NCI-H82 (cell line): ENCODE data around the gene ETV4.

Experiments
- DNase-seq: peaks from one replicate; lab custom pipeline; 2025; lab: John Stamatoyannopoulos, UW

Gene ETV4

DNA sequence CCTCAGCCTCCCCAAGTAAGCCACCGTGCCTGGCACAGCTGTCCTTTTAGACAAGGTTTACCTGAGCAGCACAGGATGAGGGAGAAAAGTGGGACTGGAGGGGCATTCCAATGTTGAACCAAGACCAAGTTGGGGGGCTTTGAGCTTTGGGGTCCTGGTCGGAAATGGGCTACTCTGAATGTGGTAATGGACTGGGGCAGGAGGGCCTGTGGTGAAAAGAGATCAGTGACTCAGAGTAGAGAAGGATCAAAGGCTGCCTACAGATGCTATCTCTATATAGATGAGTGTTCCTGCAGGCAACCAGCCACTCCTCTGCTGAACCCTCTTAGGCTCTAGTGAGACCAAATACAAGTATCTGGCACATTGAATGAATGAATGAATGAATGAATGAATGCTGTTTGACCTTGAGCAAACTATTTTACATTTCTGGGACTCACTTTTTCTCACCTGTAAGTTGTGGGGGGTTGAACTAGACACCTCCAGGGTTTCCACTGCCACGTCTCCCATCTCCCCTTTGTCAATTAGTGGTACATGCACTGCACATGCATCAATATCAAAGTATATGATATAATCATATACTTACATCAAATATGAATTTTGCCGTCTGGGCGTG, 26.3 kb upstream of the ETV4 start:
- no peak for DNase-seq

DNA sequence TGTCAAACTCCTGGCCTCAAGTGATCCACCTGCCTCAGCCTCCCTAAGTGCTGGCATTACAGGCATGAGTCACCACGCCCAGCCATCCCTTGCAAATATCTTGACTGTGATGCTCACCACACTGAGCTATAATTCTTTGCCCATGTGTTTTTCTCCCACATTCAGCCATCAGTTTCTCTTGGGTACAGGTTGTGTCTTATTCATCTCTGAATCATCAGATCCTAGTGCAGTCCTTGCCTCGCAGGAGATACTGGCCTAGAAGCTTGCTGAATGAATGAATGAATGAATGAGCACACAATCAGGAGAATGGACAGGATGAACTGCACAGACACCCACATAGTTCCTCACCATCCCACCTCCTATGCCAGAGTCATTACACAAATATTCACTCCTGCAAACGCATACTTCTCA, 24.4 kb upstream of the ETV4 start:
- no peak for DNase-seq

DNA sequence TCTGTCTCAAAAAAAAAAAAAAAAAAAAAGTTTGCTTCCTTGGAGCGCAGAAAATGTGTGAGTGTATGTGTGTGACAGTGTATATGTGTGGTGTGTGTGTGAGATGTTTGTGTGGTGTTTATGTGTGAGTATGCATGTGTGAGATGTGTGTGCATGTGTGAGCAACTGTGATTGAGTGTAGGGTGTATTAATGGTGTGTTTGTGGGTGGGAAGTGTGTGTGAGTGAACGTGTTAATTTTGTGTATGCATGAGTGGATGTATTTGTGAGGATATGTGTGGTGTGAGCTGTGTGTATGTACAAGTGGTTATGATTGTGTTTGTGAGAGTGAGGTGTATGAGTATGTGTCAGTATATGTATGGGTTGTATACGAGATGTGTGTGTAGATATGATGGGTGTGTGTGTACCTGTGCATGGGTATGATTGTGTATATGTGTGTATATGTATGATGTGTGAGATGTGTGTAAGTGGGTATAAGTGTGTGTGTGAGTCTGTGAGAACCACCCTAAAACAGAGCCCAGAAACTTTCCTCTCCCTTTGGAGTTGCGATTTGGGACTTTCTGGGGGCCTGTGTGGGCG, 22.5 kb upstream of the ETV4 start:
- DNase-seq: no peak

DNA sequence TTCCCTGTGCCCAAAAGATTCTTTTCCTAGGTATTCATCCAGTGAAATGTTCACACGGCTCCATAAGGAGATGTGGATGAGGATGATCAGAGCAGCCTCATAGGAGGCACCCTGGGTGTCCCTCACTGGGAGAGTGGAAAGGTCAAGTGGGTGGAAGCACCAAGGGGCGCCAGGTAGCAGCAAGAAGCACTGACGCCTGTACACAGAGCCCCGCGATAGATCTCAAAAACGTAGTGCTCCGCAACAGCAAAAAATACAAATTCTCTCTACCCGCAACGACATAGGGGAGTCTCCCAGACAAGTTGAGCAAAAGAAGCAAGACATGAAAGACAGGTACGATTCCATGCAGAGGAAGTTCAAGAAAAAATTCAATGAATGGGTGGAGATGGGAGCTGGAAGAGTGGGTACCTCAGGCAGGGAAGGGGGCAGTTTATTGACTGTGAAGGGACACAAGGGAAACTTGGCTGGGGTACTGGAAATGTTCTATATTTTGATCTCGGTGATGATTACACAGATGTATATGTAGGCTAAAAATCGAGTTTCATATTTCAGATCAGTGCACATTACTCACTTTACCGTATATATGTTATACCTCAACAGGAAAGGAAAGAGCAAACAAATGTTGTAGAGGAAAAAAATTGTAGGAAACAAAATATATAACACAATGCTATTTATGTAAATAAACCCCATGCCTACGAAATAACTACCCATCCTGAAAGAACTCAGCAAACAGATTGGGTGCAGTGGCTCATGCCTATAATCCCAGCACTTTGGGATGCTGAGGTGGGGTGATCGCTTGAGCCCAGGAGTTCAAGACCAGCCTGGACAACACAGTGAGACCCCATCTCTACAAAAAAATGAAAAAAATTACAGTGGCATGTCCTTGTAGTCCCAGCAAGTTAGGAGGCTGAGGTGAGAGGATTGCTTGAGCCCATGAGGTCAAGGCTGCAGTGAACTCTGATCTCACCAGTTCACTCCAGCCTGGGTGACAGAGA, 17.8 kb upstream of the ETV4 start:
- DNase-seq: no peak

DNA sequence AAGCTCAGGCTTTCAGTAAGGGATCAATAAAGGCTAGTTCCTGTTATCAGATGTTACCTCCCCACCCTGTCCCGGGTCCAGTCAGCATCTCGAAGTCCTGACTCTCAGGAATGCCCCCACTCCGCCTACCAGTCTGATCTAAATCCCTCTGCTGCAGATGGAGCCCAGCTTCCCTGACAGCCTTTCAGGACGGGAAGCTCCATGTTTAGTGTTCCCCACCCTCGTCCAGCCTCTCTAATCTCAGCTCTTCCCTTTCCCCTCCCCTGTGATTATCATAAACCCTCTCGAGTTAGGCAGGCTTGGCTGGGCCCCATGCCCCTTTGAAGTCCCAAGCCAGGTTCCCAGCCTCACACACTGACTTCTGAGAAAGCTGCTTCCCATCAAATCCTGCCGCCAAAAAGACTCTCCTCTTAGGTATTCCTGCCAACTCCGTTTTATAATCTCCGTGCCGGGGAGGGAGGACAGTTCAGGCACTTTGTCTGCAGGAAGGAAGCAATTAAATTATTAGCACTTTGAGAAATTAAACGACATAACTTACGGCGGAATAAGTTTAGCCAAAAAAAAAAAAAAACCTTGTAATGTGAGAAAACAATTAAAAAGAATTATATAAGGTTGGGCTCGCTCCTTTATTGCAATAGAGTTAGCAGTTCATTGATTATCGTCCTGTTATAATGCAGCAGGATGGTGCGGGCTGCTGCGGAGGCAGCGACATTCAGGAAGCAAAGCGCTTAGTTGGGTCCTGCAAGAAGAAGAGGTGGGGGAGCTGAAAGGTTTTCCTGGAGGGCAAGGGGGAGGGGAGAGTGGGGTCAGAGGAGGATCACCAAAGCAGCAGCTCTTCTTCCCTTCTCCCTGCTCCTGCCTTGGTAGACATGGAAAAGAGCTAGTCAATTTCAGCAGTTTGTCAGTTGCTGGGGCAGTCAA, 16.8 kb upstream of the ETV4 start:
- DNase-seq: peak; percentile 95

DNA sequence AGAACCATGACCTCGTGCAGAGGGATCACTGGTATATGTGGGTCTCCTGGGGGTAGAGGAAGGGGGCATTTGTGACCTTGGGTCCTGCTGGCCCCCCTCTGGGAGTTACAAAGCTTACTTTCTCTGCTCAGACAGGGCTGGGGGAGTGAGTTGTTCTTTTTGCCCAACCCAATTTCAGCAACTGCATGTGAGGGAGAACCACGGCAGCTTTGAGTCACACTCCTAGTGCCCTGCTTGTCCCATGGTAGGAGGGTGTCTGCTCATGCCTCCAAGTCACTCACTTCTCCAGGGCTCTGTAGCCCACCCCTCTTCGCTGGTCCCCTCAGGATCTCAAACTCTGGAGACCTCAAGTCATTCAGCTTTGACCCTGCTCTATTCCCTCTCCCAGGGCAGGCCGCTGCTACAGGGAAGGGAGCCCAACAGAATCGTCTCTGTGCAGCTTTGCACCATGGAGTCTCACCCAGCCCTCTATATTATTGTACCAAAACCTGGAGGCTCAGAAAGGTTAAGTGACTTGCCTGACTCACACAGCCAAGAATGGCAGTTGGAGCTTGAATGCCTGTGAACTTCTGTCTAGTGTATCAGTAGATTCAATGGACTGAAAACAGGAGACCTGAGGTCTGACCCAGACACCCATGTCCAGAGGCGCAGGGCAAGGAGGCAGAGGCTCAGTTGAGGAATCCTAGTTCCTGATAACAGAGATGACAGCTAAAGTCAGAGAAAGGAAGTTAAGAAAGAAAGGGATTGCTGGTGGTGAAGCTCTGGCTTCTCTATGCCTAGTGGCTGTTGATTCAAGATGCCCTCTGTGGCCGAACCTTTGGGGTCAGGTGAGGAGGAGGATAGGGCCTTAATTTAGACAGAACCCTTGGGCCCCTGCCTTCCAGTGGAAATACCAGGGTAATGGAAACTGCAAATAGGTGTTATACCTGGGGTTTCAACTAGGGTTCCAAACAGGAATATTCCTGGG, 14.6 kb upstream of the ETV4 start:
- DNase-seq: no peak

GRCh38 chr17:43559161-43559816, 13.1 kb upstream of the ETV4 start:
- no peak for DNase-seq

DNA sequence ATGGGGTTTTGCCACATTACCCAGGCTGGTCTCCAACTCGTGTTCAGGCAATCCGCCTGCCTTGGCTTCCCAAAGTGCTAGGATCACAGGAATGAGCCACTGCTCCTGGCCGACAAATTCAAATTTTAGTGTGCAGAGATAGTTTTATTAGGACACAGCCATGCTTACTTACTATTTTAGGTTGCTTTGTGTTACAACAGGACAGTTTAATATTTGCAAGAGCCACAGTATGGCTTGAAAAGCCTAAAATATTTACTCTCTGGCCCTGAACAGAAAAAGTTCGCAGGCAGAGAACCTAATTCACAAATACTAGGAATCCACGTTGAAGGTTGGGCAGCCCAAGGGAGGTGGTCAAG, 12.6 kb upstream of the ETV4 start:
- no peak for DNase-seq

DNA sequence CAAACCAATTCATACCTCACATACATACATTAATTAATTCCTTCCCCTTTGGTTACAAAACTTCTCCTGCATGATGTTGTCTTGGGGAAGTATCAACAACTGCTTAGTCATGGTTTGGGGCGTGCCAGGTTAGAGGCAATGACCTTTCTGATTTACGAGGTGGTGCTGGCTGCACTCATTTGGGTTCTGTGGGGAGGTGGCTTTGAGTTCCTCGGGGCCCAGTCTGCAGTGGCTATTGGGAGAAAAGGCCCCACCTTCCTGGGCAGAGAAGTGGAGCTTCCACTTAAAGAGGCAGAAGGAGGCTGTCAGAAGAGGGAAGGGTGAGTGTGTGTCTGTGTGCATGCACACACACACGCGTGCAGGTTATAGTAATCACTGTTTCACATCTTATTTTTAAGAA, 10.2 kb upstream of the ETV4 start:
- DNase-seq: no peak

DNA sequence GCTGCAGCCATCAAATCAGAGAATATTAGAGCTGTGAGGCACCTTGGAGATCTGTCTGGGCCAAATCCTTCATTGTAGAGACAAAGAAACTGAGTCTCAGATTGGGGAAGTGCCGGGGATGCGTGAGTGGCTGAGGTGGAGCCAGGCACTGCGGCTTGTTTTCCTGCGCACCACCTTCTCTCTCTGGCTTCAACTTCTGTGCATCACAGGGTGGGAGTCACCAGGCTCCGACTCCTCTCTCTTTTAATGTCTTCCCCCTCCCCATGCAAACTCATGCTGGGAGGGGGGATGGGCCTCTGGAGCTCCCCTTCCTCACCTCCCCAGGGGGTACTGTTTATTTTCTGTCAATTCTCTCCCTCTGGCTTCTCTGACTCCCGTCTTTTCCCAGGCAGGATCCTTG, 8.7 kb upstream of the ETV4 start:
- DNase-seq: no peak

DNA sequence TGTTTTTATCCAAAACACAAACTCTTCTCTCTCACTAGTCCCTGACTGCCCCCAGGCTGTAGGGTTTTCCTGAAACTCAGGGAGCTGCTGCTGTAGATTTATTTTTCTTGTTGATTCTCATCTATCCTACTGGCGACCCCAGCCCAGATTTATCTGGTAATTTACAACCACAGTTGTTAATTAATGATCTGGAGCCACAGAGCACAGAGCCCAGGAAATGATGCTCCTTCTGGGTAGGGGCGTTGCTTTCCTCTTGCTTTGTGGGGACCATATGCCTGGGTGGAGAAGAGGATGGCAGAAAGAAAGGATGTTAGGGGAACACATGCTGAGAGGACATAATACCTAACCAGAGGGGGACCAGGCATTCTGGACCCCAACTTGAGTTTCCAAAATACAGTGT, 7.4 kb upstream of the ETV4 start:
- no peak for DNase-seq

GRCh38 chr17:43552229-43552837, 6.2 kb upstream of the ETV4 start:
- no peak for DNase-seq

DNA sequence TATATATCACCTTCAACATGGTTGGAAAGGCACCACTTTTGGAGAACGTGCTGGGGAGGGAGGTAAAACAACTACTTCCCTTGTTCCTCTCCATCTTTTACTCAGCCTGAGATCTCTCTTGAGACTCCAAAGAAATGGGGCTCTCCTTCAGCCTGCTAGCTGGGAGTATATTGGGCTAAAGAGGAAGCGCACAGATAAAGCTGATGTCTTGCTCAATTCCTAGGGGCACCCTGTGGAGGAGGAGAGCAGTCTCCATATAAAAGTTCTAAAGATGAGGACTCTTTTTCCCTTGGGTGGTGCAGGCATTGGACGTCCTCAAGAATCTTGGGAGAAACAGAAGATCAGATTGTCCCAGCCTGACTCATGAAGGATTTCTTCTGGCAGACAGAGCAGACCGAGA, 4.6 kb upstream of the ETV4 start:
- DNase-seq: no peak

- DNase-seq: no peak
These were observed 3.4 kb upstream of the ETV4 start for GRCh38 chr17:43549496-43549895.

DNA sequence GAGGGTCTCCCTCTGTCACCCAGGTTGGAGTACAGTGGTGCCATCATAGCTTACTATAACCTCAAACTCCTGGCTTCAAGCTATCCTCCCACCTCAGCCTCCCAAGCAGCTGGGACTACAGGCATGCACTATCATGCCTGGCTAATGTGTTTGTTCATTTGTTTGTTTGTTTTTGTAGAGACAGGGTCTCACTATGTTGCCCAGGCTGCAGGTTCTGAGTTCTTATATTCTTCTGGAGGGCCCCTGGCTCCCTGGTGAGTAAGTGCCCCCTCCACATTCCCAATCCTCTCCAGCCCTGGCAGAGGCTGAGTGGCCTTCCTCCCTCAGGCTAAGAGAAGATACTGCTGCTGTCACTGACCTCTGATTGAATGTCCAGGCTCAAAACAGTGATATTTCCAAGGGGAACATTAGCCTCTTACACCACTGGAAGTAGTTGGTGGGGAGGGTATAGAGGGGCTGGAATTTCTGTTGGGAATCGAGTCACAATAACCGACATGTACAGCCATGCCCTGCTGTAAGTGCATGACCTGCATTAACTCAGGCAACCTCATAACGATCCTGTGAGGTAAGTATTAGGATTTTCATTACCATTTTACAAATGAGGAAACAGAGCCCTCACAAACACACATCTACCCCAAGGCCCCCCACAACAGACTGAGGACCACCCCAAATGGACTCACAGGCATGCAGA, 2.7 kb upstream of the ETV4 start:
- DNase-seq: no peak

DNA sequence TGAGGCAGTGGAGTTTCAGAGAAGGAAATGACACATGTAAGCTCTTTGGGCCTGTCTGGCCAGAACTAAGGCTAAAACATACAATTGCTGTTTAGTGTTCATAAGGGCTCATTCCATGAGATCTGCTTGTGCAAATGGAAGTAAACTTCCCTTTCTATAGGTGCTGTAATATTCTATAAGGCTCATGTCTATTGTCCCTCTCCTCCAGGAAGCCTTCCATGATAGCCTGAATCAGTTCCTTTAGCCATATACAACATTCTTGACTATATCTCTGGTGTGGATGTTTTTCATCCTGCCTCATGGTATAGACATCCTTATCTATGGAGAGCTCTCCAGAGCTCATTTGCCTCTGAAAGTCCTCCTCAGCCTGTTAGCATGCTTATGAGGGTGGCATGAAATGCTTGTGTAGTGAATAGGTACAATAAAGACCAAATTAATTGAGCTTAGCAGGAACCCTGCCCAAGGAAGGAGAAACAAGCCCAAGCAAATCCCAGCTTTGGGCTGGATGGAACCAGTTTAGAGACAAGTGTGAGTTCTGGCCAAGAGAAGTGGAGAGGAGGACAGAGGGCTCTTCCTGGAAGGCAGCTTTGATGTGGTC, 1.6 kb upstream of the ETV4 start:
- no peak for DNase-seq

DNA sequence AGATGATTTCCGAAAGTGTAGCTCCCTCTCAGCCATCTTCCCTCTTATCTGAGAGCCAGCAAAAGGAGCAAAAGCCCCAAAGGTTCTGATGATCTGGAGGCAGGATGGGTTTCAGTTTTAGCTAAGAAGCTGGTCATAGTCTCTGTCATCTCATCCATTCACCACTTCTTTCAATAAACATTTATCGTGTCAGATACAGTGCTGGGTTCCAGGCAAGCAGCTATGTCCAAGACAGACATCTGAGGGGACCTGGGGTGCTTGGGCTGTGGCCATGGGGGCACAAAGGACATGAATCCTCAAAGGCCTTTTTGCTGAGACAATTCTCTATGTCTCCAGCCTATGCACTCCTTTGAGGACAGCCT, 1.0 kb upstream of the ETV4 start:
- no peak for DNase-seq

DNA sequence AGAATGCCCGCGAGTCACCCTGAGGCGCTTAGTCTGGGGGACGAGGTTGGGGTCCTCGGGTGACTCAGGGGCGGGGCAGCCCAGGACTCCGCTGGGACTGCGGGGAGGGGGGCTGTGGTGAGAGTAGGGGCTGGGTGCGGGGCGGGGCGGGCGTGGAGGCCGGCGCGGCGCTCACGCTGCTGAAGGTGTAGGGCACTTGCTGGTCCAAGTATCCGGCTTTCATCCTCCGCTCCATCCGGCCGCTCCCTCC, 832 bp downstream of the ETV4 start:
- DNase-seq: no peak
